HepG2 (cell line): Measurements from ENCODE around the gene TTLL8. TPM values are rescaled to one million over a fixed set of nuclear protein-coding genes. Genes with fewer than 3 reads are reported as not detected.

Source experiments
- ATAC-seq: fragments of 200-7000 bp; cut with Tn5 transposase; 3 replicates; pipeline ENCODE4 v1.9.1; 2020; ENCODE audit warnings: mild to moderate bottlenecking, moderate library complexity
- BruUV-seq: library from RNA; stranded (reverse); fragments of 400-500 nt; replicated peaks from 2 replicates; lab custom pipeline; 2021; lab: Mats Ljungman, UMichigan
- CTCF ChIA-PET: fragments of 300-600 bp; formaldehyde crosslinking; extraction: SDS; loops from one replicate; lab custom pipeline; 2021; ENCODE audit warnings: low total read pairs, inconsistent platforms, low intra/inter-chr PET ratio; lab: Yijun Ruan, JAX
- POLR2A ChIA-PET: fragments of 350-600 bp; sonication (Branson Sonifier 250); formaldehyde crosslinking; loops from one replicate; lab custom pipeline; 2020; ENCODE audit warnings: antibody characterized with exemption, inconsistent platforms; lab: Yijun Ruan, JAX
- DNase-seq: peaks from one replicate; pipeline ENCODE4 v3.0.0-alpha.2; 2015; ENCODE audit warnings: low spot score
- FAIRE-seq: peaks from 3 replicates; lab custom pipeline; 2011; peaks lifted over from hg19 to GRCh38; lab: Jason Lieb, UNC
- H2AFZ ChIP-seq: one replicate; pipeline ENCODE4 v1.6.1; 2011; ENCODE audit warnings: low read length, inconsistent platforms
- H3K27ac ChIP-seq: fragments of 300-600 bp; 3 replicates; pipeline ENCODE4 v1.8.0; 2011; ENCODE audit warnings: mixed run types, mild to moderate bottlenecking, mixed read lengths, low read length, inconsistent platforms; ENCODE audit not compliant: insufficient read depth; ENCODE audit errors: extremely low read length
- H3K27me3 ChIP-seq, 2 experiments: fragments of 200-600 bp in 1 of 2; 2 replicates in 1 of 2; 3 replicates in 1 of 2; pipeline versions ENCODE4 v1.6.0 to v1.8.0; 2011; ENCODE audit warnings: low read length in 2 of 2, mild to moderate bottlenecking in 2 of 2, moderate library complexity in 2 of 2, inconsistent platforms in 1 of 2; ENCODE audit not compliant: insufficient read depth in 2 of 2, control insufficient read depth in 1 of 2
- H3K36me3 ChIP-seq, 2 experiments: fragments of 200-600 bp in 1 of 2; replicated peaks in 1 of 2; 2 replicates in 1 of 2; 3 replicates in 1 of 2; pipeline versions ENCODE4 v1.5.1 to v1.8.0; 2011; ENCODE audit warnings: low read length in 2 of 2, inconsistent platforms in 1 of 2; ENCODE audit not compliant: insufficient read depth in 2 of 2, control insufficient read depth in 1 of 2
- H3K4me1 ChIP-seq: 2 replicates; pipeline ENCODE4 v1.5.1; 2012; ENCODE audit warnings: low read length, inconsistent platforms; ENCODE audit not compliant: insufficient read depth
- H3K4me2 ChIP-seq: 2 replicates; pipeline ENCODE4 v1.6.0; 2011; ENCODE audit warnings: low read depth, low read length, inconsistent platforms
- H3K4me3 ChIP-seq, 3 experiments: fragments of 200-600 bp in 1 of 3; sonication (generic), shearing (Covaris generic) in 1 of 3; replicated peaks in 1 of 3; 2 replicates each; pipeline ENCODE4 v1.5.1; 2011 to 2016; ENCODE audit warnings: low read length in 3 of 3, inconsistent platforms in 2 of 3, low read depth in 2 of 3, mild to moderate bottlenecking in 2 of 3, control low read depth in 1 of 3, mixed read lengths in 1 of 3; ENCODE audit not compliant: insufficient read depth in 1 of 3
- H3K79me2 ChIP-seq: one replicate; pipeline ENCODE4 v1.6.1; 2011; ENCODE audit warnings: low read length, inconsistent platforms; ENCODE audit not compliant: insufficient read depth
- H3K9ac ChIP-seq: 2 replicates; pipeline ENCODE4 v1.6.0; 2011; ENCODE audit warnings: mild to moderate bottlenecking, low read depth, low read length, inconsistent platforms; ENCODE audit not compliant: insufficient read depth
- H3K9me3 ChIP-seq: 2 replicates; pipeline ENCODE4 v1.5.1; 2012; ENCODE audit warnings: mild to moderate bottlenecking, low read length
- H4K20me1 ChIP-seq: 2 replicates; pipeline ENCODE4 v1.6.0; 2011; ENCODE audit warnings: inconsistent platforms, mild to moderate bottlenecking, low read length, moderate library complexity; ENCODE audit not compliant: insufficient read depth
- ESRRA ChIP-seq: sonication (generic); formaldehyde crosslinking; IDR thresholded peaks from 2 replicates; pipeline ENCODE4 v1.5.1; 2020; ENCODE audit warnings: mild to moderate bottlenecking, low read depth, missing genetic modification reagents
- HNRNPL ChIP-seq: fragments of 200-400 bp; formaldehyde crosslinking; IDR thresholded peaks from 2 replicates; pipeline ENCODE4 v1.6.1; 2017; ENCODE audit warnings: mild to moderate bottlenecking, low read depth, low read length
- IRF2 ChIP-seq: IDR thresholded peaks from 2 replicates; pipeline ENCODE4 v1.6.1; 2018; ENCODE audit warnings: missing genetic modification reagents, missing compliant biosample characterization
- TAF15 ChIP-seq: fragments of 200-400 bp; formaldehyde crosslinking; IDR thresholded peaks from one replicate; pipeline ENCODE4 v1.6.1; 2018; ENCODE audit warnings: mild to moderate bottlenecking, low read depth, low read length; ENCODE audit not compliant: poor library complexity, severe bottlenecking
- WGBS: methylation state at CpG from one replicate; pipeline ENCODE4 v1.1.6; 2017; ENCODE audit warnings: low lambda C conversion rate; 5-methylcytosine and 5-hydroxymethylcytosine counted together
- in situ Hi-C: cut with HindIII; loops from 2 replicates; pipeline ENCODE4 v1.10.0; 2017; ENCODE audit warnings: low pct_unique_long_range_greater_than_20kb; ENCODE audit not compliant: extremely low pct_ligation_motif_present
- intact Hi-C: fragments of 100-400 bp; cut with micrococcal nuclease; formaldehyde crosslinking; loops from one replicate; pipeline ENCODE4 v1.10.0; 2022; ENCODE audit not compliant: unreplicated experiment
- polyA plus RNA-seq, 8 experiments: library from polyadenylated mRNA; depleted of rRNA in 3 of 8; stranded (reverse) in 7 of 8; unstranded in 1 of 8; fragments of >200 nt; fragmentation: Illumina TruSeq in 4 of 8; extraction: Trizol in 4 of 8; gene quantifications; 2 replicates each; pipeline versions ENCODE4 v1.2.1 to v1.2.3, GENCODE V29; 2011 to 2016; ENCODE audit warnings: low read depth in 4 of 8, missing spikeins in 1 of 8, mixed read lengths in 1 of 8; ENCODE audit not compliant: insufficient read depth in 1 of 8
- total RNA-seq, 5 experiments: library from RNA; depleted of rRNA; stranded (reverse); fragments of >200 nt; fragmentation: Illumina TruSeq; extraction: Trizol; gene quantifications; 2 replicates each; pipeline ENCODE4 v1.2.3, GENCODE V29; 2016; ENCODE audit warnings: low read depth in 1 of 5
- TF ChIP-seq, protein P1 (sequence below): fragments of 450-650 bp; IDR thresholded peaks from 2 replicates; pipeline ENCODE4 v1.6.1; 2016

Gene TTLL8
- total and polyA plus RNA-seq, 2 of the 13 experiments (the other 11 are each of a cell fraction or from before 2014, with no cell fraction given) = not detected

DNA sequence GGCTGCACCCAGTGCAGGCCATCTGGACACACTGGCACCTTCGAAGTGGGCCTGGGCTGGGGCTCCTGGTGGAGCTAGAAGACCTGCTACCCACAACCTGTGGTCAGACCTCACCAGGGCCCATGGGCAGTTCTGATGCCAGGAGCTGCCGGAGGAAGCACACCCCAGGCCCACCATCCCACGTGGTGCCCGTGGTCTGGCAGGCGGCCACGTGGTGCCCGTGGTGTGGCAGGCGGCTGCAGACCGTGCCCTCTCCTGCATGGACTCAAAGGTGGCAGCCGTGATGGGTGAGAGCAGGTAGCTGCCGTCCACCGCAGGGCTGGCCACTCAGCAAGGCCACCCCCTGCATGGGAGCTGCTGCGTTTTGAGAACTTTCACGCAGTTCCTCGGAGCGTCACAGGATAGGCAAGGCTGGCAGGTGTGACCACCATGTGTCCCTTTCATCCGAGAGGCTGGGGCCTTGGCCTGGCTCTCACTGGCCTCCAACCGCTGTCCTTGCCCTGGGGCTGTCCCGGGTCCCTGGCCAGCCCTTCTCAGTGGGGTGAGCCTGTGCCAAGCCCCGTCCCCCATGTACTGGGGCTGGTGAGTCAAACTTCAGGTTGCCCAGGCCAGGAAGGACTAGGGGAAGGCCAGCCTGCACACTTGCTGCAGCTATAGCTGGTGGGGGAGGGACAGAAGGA lies 41.6 kb downstream of the TTLL8 start:
- Histone ChIP-seq H3K79me2 (no peaks in the 10 kb centered on the region), H3K36me3 (no peaks in the 10 kb centered on the region), H3K9ac (no peak overlapping the region), H3K4me1 (no peaks in the 10 kb centered on the region), H2AFZ (no peak overlapping the region), H4K20me1 (no peaks in the 10 kb centered on the region), H3K4me3 (no peak overlapping the region), H3K27ac (no peak overlapping the region), H3K4me2 (no peak overlapping the region), H3K9me3 (no peaks in the 10 kb centered on the region), H3K27me3 (peaks cover 13 to 60% of the 10 kb centered on the region in 2 experiments; a peak in 4 of 5 replicates)
- intact Hi-C loops (no loop called here), in situ Hi-C loops (no loop called here)
- no CpG with 5 or more reads among the region's 20 CpGs for WGBS
- POLR2A ChIA-PET = no interaction called here
- FAIRE-seq (no peak), DNase-seq (no peak), ATAC-seq (no peak)
- CTCF ChIA-PET = no interaction called here
- no peak for TF ChIP-seq TAF15
- TF ChIP-seq HNRNPL = no peak
- no peak for TF ChIP-seq ESRRA (CRISPR knock-in tag)
- no peak for TF ChIP-seq IRF2 (CRISPR knock-in tag)
- TF ChIP-seq, protein P1, sequence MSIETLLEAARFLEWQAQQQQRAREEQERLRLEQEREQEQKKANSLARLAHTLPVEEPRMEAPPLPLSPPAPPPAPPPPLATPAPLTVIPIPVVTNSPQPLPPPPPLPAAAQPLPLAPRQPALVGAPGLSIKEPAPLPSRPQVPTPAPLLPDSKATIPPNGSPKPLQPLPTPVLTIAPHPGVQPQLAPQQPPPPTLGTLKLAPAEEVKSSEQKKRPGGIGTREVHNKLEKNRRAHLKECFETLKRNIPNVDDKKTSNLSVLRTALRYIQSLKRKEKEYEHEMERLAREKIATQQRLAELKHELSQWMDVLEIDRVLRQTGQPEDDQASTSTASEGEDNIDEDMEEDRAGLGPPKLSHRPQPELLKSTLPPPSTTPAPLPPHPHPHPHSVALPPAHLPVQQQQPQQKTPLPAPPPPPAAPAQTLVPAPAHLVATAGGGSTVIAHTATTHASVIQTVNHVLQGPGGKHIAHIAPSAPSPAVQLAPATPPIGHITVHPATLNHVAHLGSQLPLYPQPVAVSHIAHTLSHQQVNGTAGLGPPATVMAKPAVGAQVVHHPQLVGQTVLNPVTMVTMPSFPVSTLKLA = peak; percentile 87
- no TSS peak for BruUV-seq
